HG02943 (cell line): ENCODE results near the gene SDK1.

Experiments
- ATAC-seq: cut with Tn5 transposase; IDR thresholded peaks from one replicate; pipeline ENCODE4 v1.9.1; 2021; ENCODE audit warnings: mild to moderate bottlenecking, low read depth, moderate library complexity; ENCODE audit not compliant: unreplicated experiment

SDK1 gene

DNA sequence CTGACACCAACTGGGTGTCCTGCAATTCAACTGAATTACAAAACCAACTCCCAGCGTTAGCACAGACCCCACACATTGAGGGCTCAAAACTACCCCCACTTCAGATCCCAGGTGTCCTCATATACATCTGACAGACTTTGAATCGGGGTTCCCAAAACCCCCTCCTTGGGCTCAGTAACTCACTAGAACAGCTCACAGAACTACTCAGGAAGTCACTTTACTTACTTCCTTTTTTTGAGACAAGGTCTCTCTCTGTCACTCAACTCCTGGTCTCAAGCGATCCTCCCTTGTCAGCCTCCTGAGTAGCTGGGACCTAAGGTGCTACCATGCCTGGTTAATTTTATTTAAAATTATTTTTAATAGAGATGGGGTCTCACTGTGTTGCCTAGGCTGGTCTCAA is 456.0 kb downstream of the SDK1 start:
- ATAC-seq: no peak

DNA sequence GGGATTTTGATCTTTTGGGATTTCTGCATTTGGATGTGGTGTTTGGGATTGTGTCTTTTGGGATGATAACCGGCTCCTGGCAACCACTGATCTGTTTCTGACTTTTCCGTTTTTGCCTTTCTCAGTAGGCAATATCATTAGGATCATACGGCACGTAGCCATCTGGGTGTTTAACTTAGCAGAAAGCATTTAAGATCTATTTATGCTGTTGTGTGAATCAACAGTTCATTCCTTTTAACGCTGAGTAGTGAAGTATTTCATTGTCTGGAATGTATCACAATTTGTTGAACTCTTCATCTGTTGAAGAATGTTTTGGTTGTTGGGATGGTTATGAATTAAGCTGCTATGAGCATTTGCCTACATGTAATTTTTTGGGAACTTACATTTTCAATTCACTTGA is 459.6 kb downstream of the SDK1 start:
- no peak for ATAC-seq

DNA sequence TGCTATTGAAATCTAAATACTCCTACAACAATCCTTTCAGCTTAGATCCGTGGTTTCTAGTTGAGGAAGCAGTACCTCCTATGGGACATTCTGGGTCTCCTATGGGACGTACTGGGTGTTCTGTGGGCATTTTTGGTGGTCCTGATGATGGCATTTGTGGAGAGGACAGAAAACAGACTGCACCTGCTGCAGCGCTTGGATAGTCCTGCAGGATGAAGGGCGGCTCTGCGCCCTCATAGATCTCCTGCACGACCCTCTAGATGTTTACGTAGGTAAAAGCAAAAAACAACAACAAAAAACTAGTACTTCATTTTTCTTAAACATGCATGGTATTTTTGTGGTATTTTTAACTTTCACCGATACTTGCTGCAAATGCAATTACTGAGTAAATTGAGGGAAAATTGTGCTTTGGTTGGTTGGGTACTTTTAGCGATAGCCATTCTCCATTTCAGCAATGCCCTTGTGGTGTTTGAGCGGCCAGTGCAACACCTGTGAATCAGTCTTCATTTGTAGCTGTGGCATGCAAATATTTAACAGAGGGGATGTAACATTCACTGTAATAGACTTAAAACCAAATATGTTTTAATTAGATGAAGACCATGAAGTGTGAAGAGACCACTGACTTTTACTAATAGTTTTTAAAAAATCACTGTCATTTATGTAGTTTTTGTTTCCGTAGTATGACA is 461.2 kb downstream of the SDK1 start:
- no peak for ATAC-seq

DNA sequence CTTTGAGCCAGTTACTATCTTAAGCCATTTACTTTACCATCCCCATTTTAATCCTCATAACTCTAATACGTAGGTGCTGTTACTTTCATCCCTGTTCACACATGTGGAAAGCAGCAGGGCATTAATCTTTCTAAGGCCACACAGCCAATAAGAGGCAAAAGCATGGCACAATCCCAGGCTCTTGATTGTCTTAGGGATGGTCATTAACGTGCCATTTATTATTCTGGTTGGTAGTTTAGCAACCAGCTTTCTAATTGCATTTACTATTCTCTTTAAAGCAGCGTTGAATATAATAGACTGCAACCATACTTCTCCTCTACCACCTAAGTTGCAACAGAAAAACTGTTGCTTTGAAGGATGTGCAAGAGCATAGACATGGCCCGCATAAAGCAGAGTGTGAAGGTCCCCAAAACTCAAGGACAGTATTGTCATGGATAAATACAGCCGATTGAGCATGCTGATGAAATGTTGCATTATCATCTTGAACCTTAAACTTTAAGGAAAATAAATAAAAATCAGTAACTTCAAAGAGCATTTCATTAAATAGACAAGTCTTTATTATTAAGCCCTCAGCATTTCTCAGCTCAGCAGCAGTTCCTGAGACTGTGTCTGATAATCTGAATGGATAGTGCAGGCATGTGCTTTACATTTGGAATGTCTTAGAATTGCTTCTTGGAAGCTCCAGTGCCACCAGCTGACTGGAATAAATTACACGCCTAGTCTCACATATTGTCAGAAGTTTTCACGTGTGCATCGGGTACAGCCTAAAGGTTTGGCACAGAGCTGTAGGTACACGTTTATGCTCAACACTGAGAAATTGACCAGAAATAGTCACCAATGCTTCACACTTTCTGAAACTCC is 467.1 kb downstream of the SDK1 start:
- no peak for ATAC-seq

DNA sequence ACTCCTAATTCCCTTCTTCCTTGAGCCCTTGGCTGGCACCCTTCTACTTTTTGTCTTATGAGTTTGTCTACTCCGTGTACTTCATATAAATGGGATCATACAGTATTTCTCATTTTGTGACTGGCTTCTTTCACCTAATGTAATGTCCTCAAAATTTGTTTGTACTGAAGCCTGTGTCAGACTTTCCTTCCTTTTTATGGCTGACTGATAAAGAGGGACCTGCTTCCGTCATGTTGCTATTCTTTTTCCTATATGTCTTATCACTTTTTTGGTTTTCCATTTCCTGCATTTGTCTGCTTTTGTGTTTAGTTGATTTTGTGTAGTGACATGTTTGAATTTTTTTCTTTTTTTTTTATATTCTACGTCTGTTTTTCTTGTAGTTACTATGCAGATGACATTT is 470.9 kb downstream of the SDK1 start:
- no peak for ATAC-seq

DNA sequence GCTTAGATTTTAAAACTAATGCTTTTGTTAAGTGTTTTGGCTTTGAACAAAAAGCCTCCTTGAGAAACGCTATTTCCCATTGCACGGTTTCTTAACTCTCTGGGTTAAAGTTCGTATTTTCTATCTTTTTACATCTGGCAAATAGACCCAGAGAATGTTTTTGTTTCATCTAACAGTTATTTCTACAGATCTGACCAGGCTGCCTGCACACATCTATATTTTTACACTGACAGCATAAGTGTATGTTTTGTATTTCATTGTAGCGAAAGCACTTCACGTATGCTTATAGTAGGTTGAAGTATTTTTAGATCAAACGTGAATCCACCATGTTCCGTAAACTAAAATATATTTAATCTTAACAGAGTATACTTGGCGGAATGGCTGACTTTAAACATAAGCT is 477.3 kb downstream of the SDK1 start:
- no peak for ATAC-seq

DNA sequence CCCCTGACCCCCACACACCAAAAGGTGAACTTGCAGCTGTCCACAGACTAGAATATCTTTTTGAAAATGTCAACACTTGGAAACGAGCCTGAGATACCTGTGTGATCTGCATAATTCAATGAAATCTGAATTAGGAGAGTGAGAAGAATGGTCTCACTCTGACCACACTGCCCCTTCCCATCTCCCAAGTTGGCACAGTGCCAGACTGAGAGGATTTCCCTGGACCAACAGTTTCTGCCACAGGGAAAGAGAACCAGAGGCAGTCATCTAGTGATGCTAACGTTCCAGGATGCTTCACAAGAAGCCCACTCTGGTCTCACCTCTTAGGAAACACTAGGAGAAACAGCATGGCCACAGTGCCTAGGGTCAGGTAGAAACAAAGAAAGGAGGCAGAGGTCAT is 479.0 kb downstream of the SDK1 start:
- no peak for ATAC-seq

DNA sequence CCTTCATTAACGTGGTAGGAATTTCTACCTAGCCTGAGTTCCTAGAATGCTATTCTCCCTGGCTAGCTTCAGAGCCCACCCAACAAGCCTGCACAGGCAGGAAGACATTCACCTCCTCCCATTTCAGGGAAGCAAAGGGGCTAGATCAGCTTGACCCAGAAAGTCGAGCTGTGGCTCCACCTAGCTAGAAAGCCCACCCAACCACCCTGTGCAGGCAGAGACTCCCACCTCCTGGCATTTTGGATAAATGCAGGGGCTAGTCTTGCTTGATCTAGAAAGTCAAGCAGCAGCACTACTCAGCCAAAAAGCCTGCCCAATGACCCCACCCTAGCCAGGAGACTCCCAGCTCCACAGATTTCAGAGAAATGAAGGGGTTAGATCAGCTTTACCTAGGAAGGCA is 479.5 kb downstream of the SDK1 start:
- ATAC-seq: no peak

DNA sequence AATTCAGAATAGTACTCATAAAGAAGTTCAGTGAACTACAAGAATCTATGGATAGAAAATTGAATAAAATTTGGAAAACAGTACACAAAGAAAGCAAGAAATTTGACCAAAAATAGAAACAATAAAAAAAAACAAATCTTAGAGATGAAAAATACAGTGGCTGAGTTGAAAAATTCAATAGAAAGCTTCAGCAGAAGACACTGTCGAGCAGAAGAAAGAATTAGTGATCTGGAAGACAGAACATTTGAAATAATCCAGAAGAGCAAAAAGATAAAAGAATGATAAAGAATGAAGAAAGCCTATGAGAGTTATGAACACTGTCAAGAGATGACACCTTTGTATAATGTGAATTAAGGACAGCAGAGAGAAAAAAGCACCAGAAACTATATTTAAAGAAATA is 480.6 kb downstream of the SDK1 start:
- no peak for ATAC-seq

DNA sequence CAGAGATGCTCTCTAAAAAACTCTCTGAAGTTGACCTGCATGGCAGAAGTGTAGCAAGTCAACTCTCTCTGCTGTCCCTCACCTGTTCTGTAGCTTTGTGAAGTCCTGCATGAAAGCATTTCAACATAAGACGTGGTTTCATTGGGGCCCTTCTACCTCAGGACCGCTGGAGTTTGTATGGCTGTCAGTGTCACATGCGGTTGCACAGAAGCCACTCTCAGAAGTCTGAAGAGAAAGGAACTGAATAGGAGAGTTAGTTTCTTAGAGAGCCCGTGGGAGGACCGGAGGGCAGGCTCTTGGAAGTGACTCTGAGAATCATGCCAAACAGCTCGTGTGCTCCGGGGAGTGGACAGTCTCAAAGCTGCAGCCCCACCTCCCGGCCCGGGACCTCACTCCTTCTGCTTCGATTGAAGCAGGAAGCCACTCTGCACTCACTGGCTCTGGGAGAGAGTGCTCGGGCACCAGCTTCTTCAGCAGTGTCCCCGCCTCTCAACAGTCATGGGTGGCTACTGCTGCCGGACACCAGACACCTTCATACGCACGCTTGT is 486.7 kb downstream of the SDK1 start:
- ATAC-seq: no peak

DNA sequence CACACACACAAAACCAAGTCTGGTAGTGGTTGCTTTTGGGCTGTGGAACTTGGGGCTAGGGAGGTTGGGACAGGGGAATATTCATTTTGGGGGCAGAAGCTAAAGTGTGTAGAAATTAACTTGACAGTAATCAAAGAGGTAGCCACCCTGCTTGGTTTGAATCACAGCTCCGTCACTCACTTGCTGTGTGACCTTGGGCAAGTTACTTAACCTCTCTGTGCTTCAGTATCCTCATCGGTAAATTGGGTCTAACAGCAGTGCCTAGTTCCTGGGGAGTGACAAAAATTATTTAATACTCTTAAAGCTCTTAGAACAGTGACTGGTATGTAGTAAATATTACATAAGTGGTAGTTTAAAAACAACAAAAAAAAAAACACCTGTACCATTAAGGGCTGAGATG is 489.8 kb downstream of the SDK1 start:
- ATAC-seq: no peak

DNA sequence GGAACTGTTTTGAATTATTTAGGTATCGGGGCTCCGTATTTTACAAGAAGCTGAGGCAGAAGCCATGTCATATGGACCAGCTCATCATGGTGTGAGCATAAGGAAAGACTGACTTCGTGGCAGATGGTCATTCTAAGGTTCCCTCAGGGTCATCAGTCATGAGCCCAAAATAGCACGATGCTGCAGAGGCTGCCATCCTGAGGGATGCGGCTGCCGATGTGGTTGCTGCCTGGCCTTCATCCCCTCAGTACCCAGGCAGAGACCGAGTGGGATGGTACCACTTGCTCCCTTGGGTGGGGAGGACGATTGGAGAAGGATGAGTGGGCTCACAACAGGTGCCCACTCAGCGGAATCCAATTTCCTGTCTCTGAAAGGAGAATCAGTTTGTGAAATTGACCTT is 490.3 kb downstream of the SDK1 start:
- no peak for ATAC-seq

DNA sequence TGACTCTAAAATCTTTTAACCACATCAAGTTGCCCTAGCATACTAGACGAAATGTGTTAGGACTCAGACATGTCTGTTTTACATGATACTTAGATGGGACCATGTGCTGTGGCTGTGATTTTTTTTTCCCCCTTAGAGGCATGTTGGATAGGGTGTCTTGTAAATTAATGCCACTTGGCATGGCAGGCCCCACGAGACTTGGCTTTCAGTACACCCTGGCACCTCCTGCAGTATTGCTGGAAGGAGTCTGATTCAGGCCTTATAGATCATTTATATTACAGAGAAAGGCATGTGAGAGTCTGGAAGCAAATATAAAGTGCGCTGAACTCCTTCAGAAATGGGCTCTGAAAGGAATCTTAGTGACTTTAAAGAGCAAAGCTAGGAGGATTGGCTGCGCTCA is 494.1 kb downstream of the SDK1 start:
- ATAC-seq: no peak

DNA sequence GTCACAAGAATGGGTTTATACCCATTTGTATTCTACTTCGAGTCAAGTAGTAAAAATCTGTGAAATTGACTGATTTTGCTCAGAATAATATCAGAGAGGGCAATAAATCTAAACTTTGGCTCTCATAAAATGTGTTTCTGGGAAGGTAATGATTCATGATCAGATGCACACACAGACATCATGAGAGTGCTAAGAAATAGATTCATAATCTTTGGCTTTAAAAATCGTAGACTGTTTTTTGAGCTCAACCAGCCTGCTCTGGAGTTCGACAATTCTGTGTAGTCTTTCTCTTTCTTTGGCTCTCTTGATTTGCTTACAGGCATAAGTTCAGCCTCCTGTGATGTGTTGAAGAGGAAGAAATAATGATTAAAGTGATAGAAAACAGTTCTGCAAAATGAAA is 494.7 kb downstream of the SDK1 start:
- no peak for ATAC-seq

DNA sequence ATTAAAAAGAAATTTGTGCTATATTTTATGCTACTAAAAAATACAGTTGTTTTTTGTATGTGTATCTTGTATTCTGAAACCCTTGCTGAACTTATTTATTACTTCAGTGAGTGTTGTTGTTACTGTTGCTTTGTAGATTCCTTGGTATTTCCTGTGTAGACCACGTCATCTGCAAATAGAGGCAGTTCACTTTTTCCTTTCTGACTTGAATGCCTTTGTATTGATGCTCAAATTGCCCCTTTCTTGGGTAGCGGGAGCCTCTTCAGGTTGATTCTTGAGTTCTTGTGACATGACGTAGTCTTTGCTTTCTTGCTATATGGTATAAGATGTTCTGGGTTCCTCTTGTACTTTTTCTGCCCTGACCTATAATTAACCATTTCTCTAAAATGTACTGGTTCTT is 504.1 kb downstream of the SDK1 start:
- ATAC-seq: no peak

DNA sequence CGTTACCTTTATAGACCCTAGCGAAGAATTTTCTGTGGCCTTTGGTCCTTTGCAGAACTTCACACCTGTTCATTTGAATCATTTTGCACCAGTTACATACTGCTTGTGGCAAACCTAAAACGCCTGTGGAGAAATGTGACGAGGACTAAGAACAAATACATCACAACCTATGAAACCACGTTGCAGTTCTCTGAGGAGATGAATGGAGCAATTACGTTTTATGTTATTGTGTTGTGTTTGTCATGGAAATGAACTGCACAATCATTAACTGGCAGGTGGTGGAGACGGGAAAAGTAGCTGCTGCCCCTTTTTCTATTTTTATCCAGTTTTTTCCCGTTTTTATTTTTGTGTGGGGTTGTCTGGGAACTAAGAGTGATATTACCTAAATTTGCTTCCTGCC is 505.5 kb downstream of the SDK1 start:
- ATAC-seq: no peak

DNA sequence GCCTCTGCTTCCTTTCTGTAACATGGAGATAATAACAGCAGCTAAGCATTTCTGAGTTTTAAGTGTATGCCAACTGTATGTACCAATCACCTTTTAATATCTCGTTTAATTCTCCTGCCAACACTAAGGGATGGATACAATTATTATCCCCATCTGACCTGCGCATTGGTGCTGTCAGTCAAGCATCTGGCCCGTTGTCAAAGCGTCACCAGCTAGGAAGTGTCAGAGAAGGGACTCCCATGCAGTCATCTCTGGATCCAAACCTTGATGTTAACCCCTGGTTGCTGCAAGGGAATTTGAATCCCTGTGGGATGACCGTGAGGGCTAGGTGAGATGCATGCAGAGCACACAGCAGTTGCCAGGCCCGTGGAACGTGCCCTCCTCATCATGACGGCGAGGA is 506.8 kb downstream of the SDK1 start:
- ATAC-seq: no peak

DNA sequence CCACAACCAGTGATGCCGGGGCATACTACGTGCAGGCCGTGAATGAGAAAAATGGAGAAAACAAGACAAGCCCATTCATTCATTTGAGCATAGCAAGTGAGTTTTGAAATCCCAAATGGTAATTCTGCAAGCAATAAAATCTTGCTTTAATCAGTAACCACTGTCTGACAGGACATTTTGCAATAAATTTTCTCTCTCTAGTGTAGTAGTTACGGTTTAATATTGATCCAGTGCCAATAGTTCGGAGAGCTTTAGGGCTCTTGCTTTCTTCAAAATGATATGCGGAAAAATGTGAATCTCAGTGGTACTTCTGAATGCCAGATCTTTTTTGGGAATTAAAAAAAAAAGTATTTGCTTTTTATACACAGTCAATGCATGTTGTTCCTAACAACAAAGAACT is 520.4 kb downstream of the SDK1 start:
- no peak for ATAC-seq

DNA sequence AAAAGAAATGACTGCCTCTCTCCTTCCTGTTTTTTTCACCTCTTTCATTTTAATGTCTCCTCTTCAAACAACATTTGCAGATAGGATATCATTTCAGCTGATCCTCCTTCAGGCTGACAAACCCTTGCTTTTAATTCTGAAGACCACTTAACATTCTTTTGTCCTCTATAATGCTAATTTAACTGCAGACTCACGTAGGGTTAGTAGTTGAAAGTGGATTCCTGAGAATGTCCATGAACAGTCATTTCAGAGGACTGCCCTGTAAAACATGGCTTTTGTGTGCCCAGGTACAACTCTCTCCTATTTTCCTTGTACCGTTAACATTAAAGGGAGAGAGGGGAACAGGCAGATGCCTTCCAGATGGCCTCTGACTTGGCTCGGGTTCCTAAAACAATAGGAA is 524.4 kb downstream of the SDK1 start:
- no peak for ATAC-seq

DNA sequence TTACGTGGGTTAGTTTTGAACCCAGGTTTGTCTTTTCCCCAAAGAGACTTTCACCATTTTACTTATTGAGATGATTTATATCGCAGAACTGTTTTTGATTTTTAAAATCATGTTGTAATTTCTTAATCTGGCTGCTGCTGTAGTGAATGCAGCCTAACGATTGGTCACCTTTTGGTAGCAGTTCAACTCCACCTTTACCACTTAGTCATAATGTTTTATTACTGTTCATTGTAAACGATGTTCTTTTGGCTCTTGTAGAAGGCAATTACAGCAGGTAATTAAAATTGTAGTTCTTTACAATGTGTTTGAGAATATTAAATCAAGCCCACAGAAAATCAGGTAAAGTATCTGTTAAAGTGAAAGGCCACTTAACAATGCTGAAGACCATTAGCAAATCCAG is 531.1 kb downstream of the SDK1 start:
- ATAC-seq: no peak

DNA sequence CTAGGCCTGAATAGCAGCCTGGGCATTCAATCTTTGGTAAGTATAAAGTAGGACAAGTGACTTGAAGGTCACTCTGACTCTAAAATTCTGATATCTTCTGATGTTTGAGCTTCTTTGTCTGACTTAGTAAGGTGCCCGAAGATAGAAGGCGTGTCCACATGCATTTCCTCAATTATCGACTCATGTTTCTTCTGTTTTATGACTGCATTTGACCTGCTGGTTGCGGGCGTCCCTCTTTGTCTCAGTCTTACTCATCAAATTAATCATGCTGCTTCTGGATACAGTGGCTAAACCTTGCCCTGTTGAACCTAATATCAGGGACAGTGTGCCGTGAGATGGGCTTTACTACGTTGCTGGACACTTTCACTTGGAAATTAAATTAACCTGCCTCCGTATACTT is 534.1 kb downstream of the SDK1 start:
- no peak for ATAC-seq

DNA sequence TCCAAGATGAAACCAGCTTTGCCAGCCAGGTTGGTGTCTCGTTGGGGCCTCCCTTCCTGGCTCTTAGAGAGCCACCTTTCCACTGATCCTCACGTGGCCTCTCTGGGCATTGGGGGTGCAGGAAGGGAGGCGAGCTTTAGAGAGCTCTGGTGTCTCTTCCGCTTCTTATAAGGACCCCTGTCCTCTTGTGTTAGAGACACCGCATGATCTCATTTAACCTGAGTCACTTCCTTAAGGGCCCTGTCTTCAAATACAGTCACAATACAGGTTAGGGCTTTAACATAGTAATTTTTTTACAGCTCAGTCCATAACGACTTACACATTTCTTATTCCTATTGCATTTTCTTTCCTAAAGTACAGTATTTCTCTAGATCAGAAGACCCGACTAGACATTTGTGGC is 535.8 kb downstream of the SDK1 start:
- ATAC-seq: no peak
